Right lobe of liver (tissue), 6 donors: ENCODE measurements around the gene SLC25A26. TPM values are rescaled to one million over a fixed set of nuclear protein-coding genes. Genes with fewer than 3 reads are reported as not detected.

Experiments used
- ATAC-seq, 4 donors: fragments of 200-7000 bp; cut with Tn5 transposase; one replicate each; pipeline ENCODE4 v1.9.1; 2020; ENCODE audit warnings: mild to moderate bottlenecking in 4 of 4, moderate library complexity in 4 of 4
- DNase-seq, 3 donors: peaks; one replicate each; pipeline ENCODE4 v3.0.0-alpha.2; 2020
- H3K27ac ChIP-seq, 3 donors: fragments of 200-600 bp; one replicate each; pipeline ENCODE4 v1.8.0; 2022
- H3K27me3 ChIP-seq, 2 donors: fragments of 200-600 bp; one replicate each; pipeline ENCODE4 v1.8.0; 2022
- H3K36me3 ChIP-seq, 4 donors: fragments of 200-600 bp; sonication (generic) in 1 of 4; one replicate each; pipeline versions ENCODE4 v1.5.1 to v1.8.0; 2017 to 2022; ENCODE audit warnings: control low read depth in 1 of 4
- H3K4me1 ChIP-seq, 4 donors: fragments of 200-600 bp; sonication (generic) in 1 of 4; one replicate each; pipeline versions ENCODE4 v1.5.1 to v1.8.0; 2017 to 2022; ENCODE audit warnings: control low read depth in 1 of 4
- H3K4me3 ChIP-seq, 3 donors: fragments of 200-600 bp; one replicate each; pipeline ENCODE4 v1.8.0; 2022
- H3K9me3 ChIP-seq, 4 donors: fragments of 200-600 bp; sonication (generic) in 1 of 4; one replicate each; pipeline versions ENCODE4 v1.5.1 to v1.8.0; 2017 to 2022; ENCODE audit warnings: control low read depth in 1 of 4
- CTCF ChIP-seq, 4 donors: fragments of 200-600 bp in 3 of 4; fragments of 450-650 bp in 1 of 4; IDR thresholded peaks; one replicate each; pipeline versions ENCODE4 v1.5.1 to v1.8.0; 2016 to 2022; ENCODE audit warnings: antibody characterized with exemption in 4 of 4, mild to moderate bottlenecking in 2 of 4
- POLR2A ChIP-seq: fragments of 450-650 bp; IDR thresholded peaks from one replicate; pipeline ENCODE4 v1.6.1; 2017; ENCODE audit warnings: antibody characterized with exemption, mild to moderate bottlenecking
- WGBS: methylation state at CpG from one replicate; pipeline ENCODE4 v1.1.6; 2018; ENCODE audit warnings: low coverage, low lambda C conversion rate; ENCODE audit not compliant: insufficient coverage; ENCODE audit errors: missing lambda C conversion rate; 5-methylcytosine and 5-hydroxymethylcytosine counted together
- intact Hi-C, 2 donors: fragments of 100-400 bp; cut with DNase I; formaldehyde crosslinking; loops; one replicate each; pipeline versions ENCODE4 v1.11.2 to v1.14.1; 2022
- total RNA-seq, 6 experiments: library from RNA; depleted of rRNA in 2 of 6; stranded (reverse); fragments of >200 nt in 2 of 6; fragmentation: NEBNext Ultra II Directional in 3 of 6; extraction: Animal tissue kit (Norgen Biotek cat#: 25700) in 3 of 6; gene quantifications; one replicate each; pipeline versions ENCODE4 v1.1.0 to v1.2.4, GENCODE V29; 2016 to 2023
- donor health status: DM: no; HTN: yes; CAD: no.
- donor health status: DM: no; HTN: no; CAD: no.
- donor health status: DM: no; HTN: no; CAD: no.
- donor health status: DM: no; HTN: yes; CAD: no.
- donor health status: DM: no; HTN: yes; CAD: no.

The SLC25A26 gene
- total RNA-seq, 6 experiments from 2014 or later: 11.2 to 17.4 (median 12.8) TPM

GRCh38 chr3:66366747-66367146 lies 145.9 kb downstream of the SLC25A26 start:
- Histone ChIP-seq H3K27me3 (no peaks in the 10 kb centered on the region), H3K27ac (no peak overlapping the region), H3K4me1 (no peaks in the 10 kb centered on the region), H3K36me3 (no peaks in the 10 kb centered on the region), H3K4me3 (no peak overlapping the region), H3K9me3 (no peaks in the 10 kb centered on the region)
- no peak for ATAC-seq
- no peak for DNase-seq
- TF ChIP-seq POLR2A: no peak
- no peak for TF ChIP-seq CTCF (IDR thresholded peaks at IDR 0.05)
- intact Hi-C loops: no loop called here
- WGBS: 88% methylated on average over 7 of the region's 7 CpGs

- intact Hi-C loops: no loop called here
- no peak for ATAC-seq
- no peak for DNase-seq
- Histone ChIP-seq H3K4me3 (no peak overlapping the region), H3K27me3 (no peaks in the 10 kb centered on the region), H3K9me3 (no peaks in the 10 kb centered on the region), H3K27ac (no peak overlapping the region), H3K4me1 (no peaks in the 10 kb centered on the region), H3K36me3 (no peaks in the 10 kb centered on the region)
- WGBS: 90% methylated on average over 3 of the region's 3 CpGs
- no peak for TF ChIP-seq CTCF (IDR thresholded peaks at IDR 0.05)
- no peak for TF ChIP-seq POLR2A
Observed at GRCh38 chr3:66367979-66368378, 147.2 kb downstream of the SLC25A26 start.

GRCh38 chr3:66370179-66370578 lies 149.4 kb downstream of the SLC25A26 start:
- ATAC-seq (peak in 1 of 4 donors; percentile 17), DNase-seq (no peak)
- Histone ChIP-seq H3K4me1 (no peaks in the 10 kb centered on the region), H3K4me3 (no peak overlapping the region), H3K36me3 (no peaks in the 10 kb centered on the region), H3K9me3 (no peaks in the 10 kb centered on the region), H3K27ac (no peak overlapping the region), H3K27me3 (no peaks in the 10 kb centered on the region)
- intact Hi-C loops: no loop called here
- 80% methylated on average over 2 of the region's 7 CpGs for WGBS
- TF ChIP-seq CTCF (IDR thresholded peaks at IDR 0.05) (no peak), POLR2A (no peak)

GRCh38 chr3:66371432-66371831 lies 150.6 kb downstream of the SLC25A26 start:
- DNase-seq (no peak), ATAC-seq (no peak)
- Histone ChIP-seq H3K4me3 (no peak overlapping the region), H3K36me3 (no peaks in the 10 kb centered on the region), H3K27ac (no peak overlapping the region), H3K9me3 (no peaks in the 10 kb centered on the region), H3K27me3 (no peaks in the 10 kb centered on the region), H3K4me1 (peaks cover 0 to 4% (median 0%) of the 10 kb centered on the region in 4 donors)
- TF ChIP-seq POLR2A (no peak), CTCF (IDR thresholded peaks at IDR 0.05) (no peak)
- intact Hi-C loops: no loop called here
- WGBS: 86% methylated on average over 7 of the region's 7 CpGs
